HG03108 (cell line): Measurements from ENCODE around the gene EPHA10.
A peak's percentile ranks its signal among the peaks of the same experiment; 100 is the strongest.
"Not testable (repeated sequence)": the region's sequence is repeated elsewhere in the genome, so short reads cannot be mapped to it uniquely, and the experiment has no call there.

Experiments used
- ATAC-seq: cut with Tn5 transposase; IDR thresholded peaks from one replicate; pipeline ENCODE4 v1.9.1; 2021; ENCODE audit warnings: moderate library complexity; ENCODE audit not compliant: unreplicated experiment

EPHA10 gene

DNA sequence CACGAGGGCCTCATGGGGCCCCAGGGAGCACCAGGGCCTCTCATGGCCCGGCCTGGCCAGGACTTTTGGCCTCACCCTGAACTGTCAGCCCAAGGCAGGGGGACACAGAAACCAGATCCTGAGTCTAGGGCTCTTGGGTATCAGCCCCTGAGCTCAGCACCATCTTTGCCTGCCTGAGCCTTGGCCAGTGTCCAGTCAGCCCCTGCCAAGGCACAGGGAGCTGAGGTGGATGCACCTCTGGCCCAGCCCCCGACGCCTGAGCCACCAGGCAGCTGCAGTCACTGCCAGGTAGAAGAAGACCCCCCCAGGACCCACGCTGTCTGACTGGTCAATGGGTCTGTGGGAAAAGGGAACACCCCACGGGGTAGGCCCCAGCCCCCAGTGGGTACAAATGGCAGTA, 47.3 kb downstream of the EPHA10 start:
- no peak for ATAC-seq

GRCh38 chr1:37716321-37716720, 48.6 kb downstream of the EPHA10 start:
- no peak for ATAC-seq

DNA sequence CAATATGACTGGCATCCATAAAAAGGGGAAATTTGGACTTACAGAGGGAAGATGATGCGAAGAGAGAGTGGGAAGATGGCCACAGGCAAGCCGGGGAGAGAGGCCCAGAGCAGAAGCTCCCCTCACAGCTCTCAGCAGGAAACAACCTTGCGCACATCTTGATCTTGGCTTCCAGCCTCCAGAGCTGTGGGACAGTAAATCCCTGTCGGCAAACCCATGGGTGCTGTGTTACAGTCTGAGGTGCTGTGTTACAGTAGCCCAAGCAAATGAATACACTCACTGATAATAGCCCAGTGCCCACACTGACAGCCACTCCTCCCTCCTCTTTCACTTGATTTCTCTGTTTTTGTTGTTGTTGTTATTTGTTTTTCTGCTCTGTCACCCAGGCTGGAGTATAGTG, 50.2 kb downstream of the EPHA10 start:
- ATAC-seq: no peak

- ATAC-seq: no peak
Observed at GRCh38 chr1:37714226-37714625, 50.7 kb downstream of the EPHA10 start.

GRCh38 chr1:37708471-37708870, 56.4 kb downstream of the EPHA10 start:
- no peak for ATAC-seq

DNA sequence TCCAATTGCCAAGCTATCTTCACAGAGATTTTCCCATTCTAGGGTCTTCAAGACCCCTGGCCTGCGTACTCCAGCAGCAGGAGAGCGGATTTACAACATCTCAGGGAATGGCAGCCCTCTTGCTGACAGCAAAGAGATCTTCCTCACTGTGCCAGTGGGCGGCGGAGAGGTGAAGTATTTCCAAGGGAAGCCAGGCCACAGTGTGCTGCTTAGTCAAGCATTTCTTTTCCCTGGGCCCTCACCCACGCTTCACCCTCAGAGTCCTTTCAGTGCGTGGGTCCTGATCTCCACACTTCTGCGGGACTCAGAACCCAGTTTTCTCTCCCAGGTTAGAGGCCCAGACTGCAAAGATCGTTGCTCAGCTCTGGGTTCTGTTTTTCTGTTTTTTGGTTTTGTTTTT, 59.5 kb downstream of the EPHA10 start:
- no peak for ATAC-seq

DNA sequence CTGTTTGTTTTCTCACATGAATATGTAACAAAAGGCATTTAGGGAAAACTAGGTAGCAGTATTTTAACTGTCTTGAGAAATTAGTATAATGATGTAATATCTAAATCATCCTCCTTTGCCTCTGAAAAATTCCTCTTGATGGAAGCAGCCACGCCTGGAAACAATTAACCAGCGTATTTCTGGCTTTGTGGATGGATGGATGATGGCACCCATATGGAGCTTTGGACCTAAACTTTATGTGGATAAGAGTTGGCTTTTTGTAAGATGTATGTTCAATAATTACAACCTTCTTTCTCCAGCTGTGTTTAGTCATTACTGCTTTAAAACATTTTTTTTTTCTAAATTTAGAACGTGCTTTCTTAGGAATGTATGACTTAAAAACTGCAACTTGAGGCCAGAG, 60.0 kb downstream of the EPHA10 start:
- no peak for ATAC-seq

GRCh38 chr1:37703061-37703460, 61.9 kb downstream of the EPHA10 start:
- ATAC-seq: no peak

DNA sequence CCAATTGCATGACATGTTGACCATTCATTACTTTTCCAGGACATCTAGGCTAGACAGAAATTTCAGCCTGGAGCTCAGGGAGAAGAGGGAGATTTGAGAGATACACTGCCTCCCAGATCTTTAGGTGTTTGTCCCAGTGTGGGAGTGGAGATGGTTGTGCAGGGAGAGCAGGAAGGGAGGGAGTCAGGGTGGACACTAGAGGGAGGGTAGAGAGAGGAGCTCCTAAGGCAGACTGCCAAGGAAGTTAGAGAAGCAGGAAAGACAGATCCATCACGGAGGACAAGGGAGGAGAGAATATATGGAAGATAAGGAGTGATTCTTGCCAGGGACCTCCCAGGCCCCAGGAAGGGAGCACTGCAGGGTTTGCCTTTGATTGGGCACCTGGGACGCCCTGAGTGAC, 63.9 kb downstream of the EPHA10 start:
- no peak for ATAC-seq

- no peak for ATAC-seq
Observed at GRCh38 chr1:37699147-37699546, 65.8 kb downstream of the EPHA10 start.

- no peak for ATAC-seq
Observed at GRCh38 chr1:37697737-37698136, 67.2 kb downstream of the EPHA10 start.

DNA sequence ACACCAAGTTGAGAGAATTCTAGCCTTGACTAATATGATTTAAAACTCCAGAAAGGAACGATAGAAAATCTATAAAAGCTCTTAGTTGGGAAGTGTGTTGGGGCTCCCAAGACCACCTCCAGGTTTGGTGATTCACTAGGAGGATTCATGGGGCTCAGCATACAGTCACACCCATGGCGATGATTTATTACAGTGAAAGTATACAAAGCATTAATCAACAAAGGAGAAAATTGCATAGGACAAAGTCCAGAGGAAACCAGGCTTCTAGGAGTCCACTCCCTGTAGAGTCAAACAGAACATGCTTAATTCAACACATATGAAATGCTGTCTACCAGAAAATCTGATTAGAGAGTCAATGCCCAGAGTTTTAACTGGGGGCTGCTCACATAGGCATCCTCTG, 67.8 kb downstream of the EPHA10 start:
- ATAC-seq: no peak

DNA sequence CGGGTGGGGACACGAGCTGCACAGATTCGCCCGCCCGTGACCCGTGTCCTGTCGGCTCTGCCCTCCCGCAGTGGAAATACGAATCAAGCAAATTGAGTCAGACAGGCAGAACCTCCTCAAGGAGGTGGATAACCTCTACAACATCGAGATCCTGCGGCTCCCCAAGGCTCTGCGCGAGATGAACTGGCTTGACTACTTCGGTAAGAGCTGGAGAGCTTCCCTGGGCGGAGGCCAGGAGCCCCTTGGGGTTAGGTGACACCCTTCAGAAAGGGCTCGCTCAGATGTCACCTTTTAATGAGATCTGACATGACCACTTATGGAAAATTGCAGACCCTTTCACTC, 72.1 kb downstream of the EPHA10 start:
- no peak for ATAC-seq

- ATAC-seq: peak; percentile 78
Observed at GRCh38 chr1:37692078-37692833, 72.7 kb downstream of the EPHA10 start, which contains the start of gene CDCA8. Gene CDCA8, plus strand, starts transcription at chr1:37692516. Its CDS starts 175 bp downstream, at chr1:37692691.

- ATAC-seq: peak; percentile 3
Observed at GRCh38 chr1:37691497-37692077, 73.3 kb downstream of the EPHA10 start.

DNA sequence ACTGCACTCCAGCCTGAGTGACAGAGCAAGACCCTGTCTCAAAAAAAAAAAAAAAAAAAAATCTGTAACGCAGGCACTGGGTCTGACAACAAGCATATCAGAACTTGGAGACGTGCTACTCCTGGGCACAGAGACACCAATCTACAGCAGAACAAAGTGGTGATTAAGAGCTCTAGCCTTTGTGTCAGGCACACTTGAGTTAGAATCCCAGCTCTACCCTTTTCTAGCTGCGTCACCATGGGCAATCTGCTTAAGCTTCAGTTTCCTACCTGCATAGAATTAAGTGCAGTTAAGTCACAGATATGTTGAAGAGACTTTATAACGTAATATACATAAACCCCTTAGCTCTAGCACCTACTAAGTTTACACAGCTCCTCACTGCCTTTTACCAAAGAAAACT, 76.0 kb downstream of the EPHA10 start:
- ATAC-seq: no peak

DNA sequence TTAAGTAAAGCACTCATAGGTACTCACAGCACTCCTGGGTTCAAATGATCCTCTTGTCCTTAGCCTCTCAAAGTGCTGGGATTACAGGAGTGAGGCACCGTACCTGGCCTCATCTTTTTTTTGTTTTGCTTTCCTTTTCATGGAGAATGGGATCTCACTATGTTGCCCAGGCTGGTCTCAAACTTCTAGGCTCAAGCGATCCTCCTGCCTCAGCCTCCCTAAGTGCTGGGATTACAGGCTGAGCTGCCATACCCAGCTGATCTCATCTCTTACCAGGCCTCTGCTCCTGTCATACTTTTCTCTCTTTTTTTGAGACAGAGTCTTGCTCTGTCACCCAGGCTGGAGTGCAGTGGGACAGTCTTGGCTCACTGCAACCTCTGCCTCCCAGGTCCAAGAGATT, 77.2 kb downstream of the EPHA10 start:
- not testable (repeated sequence) for ATAC-seq

GRCh38 chr1:37685722-37686121, 79.2 kb downstream of the EPHA10 start:
- ATAC-seq: no peak

DNA sequence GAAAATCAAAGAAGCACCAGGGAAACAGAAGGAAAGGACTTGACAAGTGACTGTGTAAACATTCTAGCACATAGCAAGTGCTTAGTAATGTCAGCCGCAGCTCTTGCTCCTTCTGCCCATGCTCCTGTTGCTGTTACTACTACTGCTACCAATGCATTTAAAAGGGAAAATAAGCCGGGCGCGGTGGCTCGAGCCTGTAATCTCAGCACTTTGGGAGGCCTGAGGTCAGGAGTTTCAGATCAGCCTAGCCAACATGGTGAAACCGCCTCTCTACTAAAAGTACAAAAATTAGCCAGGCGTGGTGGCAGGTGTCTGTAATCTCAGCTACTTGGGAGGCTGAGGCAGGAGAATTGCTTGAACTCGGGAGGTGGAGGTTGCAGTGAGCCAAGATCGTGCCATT, 80.7 kb downstream of the EPHA10 start:
- ATAC-seq: not testable (repeated sequence)

- ATAC-seq: no peak
Observed at GRCh38 chr1:37682334-37682987, 82.5 kb downstream of the EPHA10 start.

GRCh38 chr1:37680933-37681332, 84.0 kb downstream of the EPHA10 start:
- ATAC-seq: no peak

DNA sequence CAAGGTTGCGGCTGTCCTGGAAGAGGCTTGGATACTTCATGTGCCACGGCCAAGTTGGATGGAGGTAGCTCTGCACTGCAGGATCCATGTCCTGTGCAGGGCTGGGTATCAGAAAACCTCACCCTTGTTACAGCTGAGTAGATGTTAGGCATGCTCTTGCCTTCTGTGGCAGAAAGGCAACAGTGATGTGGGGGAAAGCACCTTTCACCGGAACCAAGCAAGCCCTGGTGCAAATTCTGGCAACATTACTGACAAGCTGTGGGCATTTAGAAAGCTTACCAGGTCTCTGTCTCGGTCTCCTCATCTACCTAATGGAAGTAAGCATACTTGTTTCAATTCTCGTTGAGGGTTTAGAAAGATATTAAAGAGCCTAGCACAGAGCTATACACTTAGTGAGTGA, 87.1 kb downstream of the EPHA10 start:
- ATAC-seq: no peak

- ATAC-seq: no peak
Observed at GRCh38 chr1:37677143-37677439, 87.8 kb downstream of the EPHA10 start.
